Right lobe of liver (tissue), 4 donors: ENCODE data around the gene ASTN1.

ENCODE experiments used
- POLR2A ChIP-seq: fragments of 450-650 bp; IDR thresholded peaks from one replicate; pipeline ENCODE4 v1.6.1; 2017; ENCODE audit warnings: antibody characterized with exemption, mild to moderate bottlenecking
- TF ChIP-seq, protein P1 (sequence below), 4 donors: fragments of 200-600 bp in 3 of 4; fragments of 450-650 bp in 1 of 4; IDR thresholded peaks; one replicate each; pipeline versions ENCODE4 v1.5.1 to v1.8.0; 2016 to 2022; ENCODE audit warnings: antibody characterized with exemption in 4 of 4, mild to moderate bottlenecking in 2 of 4
- donor health status: DM: no; HTN: no; CAD: no.
- donor health status: DM: no; HTN: no; CAD: no.
- donor health status: DM: no; HTN: yes; CAD: no.

DNA sequence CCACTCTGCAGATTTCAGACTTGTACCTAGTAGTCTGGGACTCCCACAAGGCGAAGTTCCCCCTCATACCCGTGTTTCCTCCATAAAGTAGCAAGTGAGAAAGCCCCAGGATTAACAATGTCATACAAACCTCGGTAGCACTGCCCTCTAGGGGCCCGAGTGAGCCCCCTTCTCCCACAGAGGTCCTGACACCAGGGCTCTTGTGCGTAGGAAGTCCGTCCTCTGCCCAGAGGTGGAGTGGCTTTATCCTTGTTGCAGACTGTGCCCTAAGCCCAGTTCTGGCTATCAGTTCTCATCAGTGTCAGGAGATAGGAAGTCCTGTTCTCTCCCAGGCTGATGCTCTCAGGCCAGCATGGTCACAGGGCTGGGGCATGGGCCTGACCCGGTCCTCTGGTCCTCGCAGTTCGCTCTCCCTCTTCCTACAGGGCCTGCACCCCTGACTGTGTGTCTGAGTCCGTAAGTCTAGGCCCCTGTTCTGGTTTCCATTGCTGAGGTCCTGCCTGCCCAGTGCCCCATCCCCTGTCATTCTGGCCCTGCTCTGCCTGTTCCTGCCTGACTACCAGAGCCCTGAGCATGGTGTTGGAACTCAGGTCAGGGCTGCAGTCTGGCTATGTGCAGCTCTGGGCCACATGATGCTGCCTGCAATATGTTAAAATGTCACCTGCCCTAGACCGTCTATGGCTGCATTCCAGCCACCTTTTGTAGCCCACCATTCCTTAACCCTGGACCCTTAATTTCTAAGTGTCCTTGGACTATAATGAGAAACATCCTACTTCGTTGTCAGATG lies 285.6 kb downstream of the ASTN1 start:
- no peak for TF ChIP-seq POLR2A
- TF ChIP-seq, protein P1, sequence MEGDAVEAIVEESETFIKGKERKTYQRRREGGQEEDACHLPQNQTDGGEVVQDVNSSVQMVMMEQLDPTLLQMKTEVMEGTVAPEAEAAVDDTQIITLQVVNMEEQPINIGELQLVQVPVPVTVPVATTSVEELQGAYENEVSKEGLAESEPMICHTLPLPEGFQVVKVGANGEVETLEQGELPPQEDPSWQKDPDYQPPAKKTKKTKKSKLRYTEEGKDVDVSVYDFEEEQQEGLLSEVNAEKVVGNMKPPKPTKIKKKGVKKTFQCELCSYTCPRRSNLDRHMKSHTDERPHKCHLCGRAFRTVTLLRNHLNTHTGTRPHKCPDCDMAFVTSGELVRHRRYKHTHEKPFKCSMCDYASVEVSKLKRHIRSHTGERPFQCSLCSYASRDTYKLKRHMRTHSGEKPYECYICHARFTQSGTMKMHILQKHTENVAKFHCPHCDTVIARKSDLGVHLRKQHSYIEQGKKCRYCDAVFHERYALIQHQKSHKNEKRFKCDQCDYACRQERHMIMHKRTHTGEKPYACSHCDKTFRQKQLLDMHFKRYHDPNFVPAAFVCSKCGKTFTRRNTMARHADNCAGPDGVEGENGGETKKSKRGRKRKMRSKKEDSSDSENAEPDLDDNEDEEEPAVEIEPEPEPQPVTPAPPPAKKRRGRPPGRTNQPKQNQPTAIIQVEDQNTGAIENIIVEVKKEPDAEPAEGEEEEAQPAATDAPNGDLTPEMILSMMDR (IDR thresholded peaks at IDR 0.05) = no peak
